Neural cell (in vitro differentiated cells): Measurements from ENCODE around the gene DGKG. TPM values are rescaled to one million over a fixed set of nuclear protein-coding genes. Genes with fewer than 3 reads are reported as not detected.

Source experiments
- H2AFZ ChIP-seq: fragments of 200-600, 300-800 bp; sonication (generic), shearing (Covaris generic); 2 replicates; pipeline ENCODE4 v1.6.0; 2014; ENCODE audit warnings: low read depth, mild to moderate bottlenecking, antibody characterized with exemption, low read length, moderate library complexity
- H3F3A ChIP-seq: fragments of 200-600 bp; shearing (Covaris generic); 2 replicates; pipeline ENCODE4 v1.6.1; 2016; ENCODE audit warnings: mild to moderate bottlenecking, moderate library complexity, mixed read lengths, antibody characterized with exemption, low read length; ENCODE audit not compliant: insufficient read depth, poor library complexity, severe bottlenecking
- H3K27ac ChIP-seq: fragments of 200-600, 300-800 bp; sonication (generic), shearing (Covaris generic); 2 replicates; pipeline ENCODE4 v1.5.1; 2014; ENCODE audit warnings: mild to moderate bottlenecking, low read length, moderate library complexity
- H3K27me3 ChIP-seq: fragments of 300-800, 200-600 bp; sonication (generic), shearing (Covaris generic); 2 replicates; pipeline ENCODE4 v1.6.0; 2014; ENCODE audit warnings: mild to moderate bottlenecking, low read depth, low read length, moderate library complexity; ENCODE audit not compliant: insufficient read depth
- H3K36me3 ChIP-seq: fragments of 300-800, 200-600 bp; sonication (generic), shearing (Covaris generic); 2 replicates; pipeline ENCODE4 v1.5.1; 2014; ENCODE audit warnings: mild to moderate bottlenecking, antibody characterized with exemption, low read length, moderate library complexity; ENCODE audit not compliant: insufficient read depth
- H3K4me2 ChIP-seq: fragments of 300-800, 200-600 bp; sonication (generic), shearing (Covaris generic); 2 replicates; pipeline ENCODE4 v1.6.0; 2014; ENCODE audit warnings: mild to moderate bottlenecking, low read length
- H3K4me3 ChIP-seq: fragments of 300-800, 200-600 bp; sonication (generic), shearing (Covaris generic); 2 replicates; pipeline ENCODE4 v1.5.1; 2014; ENCODE audit warnings: mild to moderate bottlenecking, low read length, moderate library complexity
- H3K79me2 ChIP-seq: fragments of 200-600 bp; shearing (Covaris generic); replicated peaks from 2 replicates; pipeline ENCODE4 v1.6.0; 2014; ENCODE audit warnings: mild to moderate bottlenecking, low read length, moderate library complexity; ENCODE audit not compliant: insufficient read depth
- H3K9ac ChIP-seq: fragments of 300-800, 200-600 bp; sonication (generic), shearing (Covaris generic); 2 replicates; pipeline ENCODE4 v1.6.1; 2016; ENCODE audit warnings: mild to moderate bottlenecking, low read length, mixed read lengths
- H3K9me2 ChIP-seq: fragments of 200-600 bp; shearing (Covaris generic); 2 replicates; pipeline ENCODE4 v1.6.1; 2016; ENCODE audit warnings: mild to moderate bottlenecking, low read length, mixed read lengths; ENCODE audit not compliant: insufficient read depth
- H3K9me3 ChIP-seq: fragments of 200-600, 300-800 bp; sonication (generic), shearing (Covaris generic); 2 replicates; pipeline ENCODE4 v1.6.1; 2016; ENCODE audit warnings: mild to moderate bottlenecking, mixed run types, low read length, moderate library complexity, mixed read lengths
- H4K20me1 ChIP-seq: fragments of 200-600 bp; shearing (Covaris generic); 2 replicates; pipeline ENCODE4 v1.6.1; 2016; ENCODE audit warnings: mild to moderate bottlenecking, mixed run types; ENCODE audit not compliant: insufficient read depth
- EP300 ChIP-seq: fragments of 450-650 bp; conservative IDR thresholded peaks from 2 replicates; pipeline ENCODE4 v1.6.1; 2014; ENCODE audit warnings: antibody characterized with exemption, mild to moderate bottlenecking, moderate library complexity; ENCODE audit not compliant: poor library complexity, severe bottlenecking
- EZH2 ChIP-seq: fragments of 200-600, 300-800 bp; shearing (Covaris generic), sonication (generic); IDR thresholded peaks from 2 replicates; pipeline ENCODE4 v1.6.1; 2014; ENCODE audit warnings: antibody characterized with exemption, low read length, borderline replicate concordance, mild to moderate bottlenecking; ENCODE audit not compliant: insufficient read depth, poor library complexity, severe bottlenecking
- MXI1 ChIP-seq: fragments of 450-650 bp; conservative IDR thresholded peaks from 2 replicates; pipeline ENCODE4 v1.6.1; 2014; ENCODE audit warnings: antibody characterized with exemption, mild to moderate bottlenecking; ENCODE audit not compliant: poor library complexity, severe bottlenecking
- POLR2AphosphoS5 ChIP-seq: IDR thresholded peaks from 2 replicates; pipeline ENCODE4 v1.6.1; 2012
- RAD21 ChIP-seq: fragments of 450-650 bp; conservative IDR thresholded peaks from 2 replicates; pipeline ENCODE4 v1.6.1; 2014; ENCODE audit warnings: antibody characterized with exemption, mild to moderate bottlenecking, moderate library complexity
- SMC3 ChIP-seq: fragments of 450-650 bp; conservative IDR thresholded peaks from 2 replicates; pipeline ENCODE4 v1.6.1; 2014; ENCODE audit warnings: antibody characterized with exemption, mild to moderate bottlenecking, moderate library complexity; ENCODE audit not compliant: poor library complexity
- TAF1 ChIP-seq: IDR thresholded peaks from 2 replicates; pipeline ENCODE4 v1.6.1; 2012; ENCODE audit warnings: low read depth
- polyA plus RNA-seq: library from polyadenylated mRNA; depleted of rRNA; stranded (reverse); fragments of >200 nt; gene quantifications from 2 replicates; pipeline ENCODE4 v1.2.3, GENCODE V29; 2014
- TF ChIP-seq, protein P1 (sequence below): fragments of 450-650 bp; IDR thresholded peaks from 2 replicates; pipeline ENCODE4 v1.5.1; 2014; ENCODE audit warnings: antibody characterized with exemption, mild to moderate bottlenecking, moderate library complexity; ENCODE audit not compliant: poor library complexity, severe bottlenecking
- TF ChIP-seq, protein P2 (sequence below): IDR thresholded peaks from 2 replicates; pipeline ENCODE4 v1.6.1; 2012; ENCODE audit warnings: borderline replicate concordance

DGKG gene
- polyA plus RNA-seq, 1 donor from 2014 or later: not detected

DNA sequence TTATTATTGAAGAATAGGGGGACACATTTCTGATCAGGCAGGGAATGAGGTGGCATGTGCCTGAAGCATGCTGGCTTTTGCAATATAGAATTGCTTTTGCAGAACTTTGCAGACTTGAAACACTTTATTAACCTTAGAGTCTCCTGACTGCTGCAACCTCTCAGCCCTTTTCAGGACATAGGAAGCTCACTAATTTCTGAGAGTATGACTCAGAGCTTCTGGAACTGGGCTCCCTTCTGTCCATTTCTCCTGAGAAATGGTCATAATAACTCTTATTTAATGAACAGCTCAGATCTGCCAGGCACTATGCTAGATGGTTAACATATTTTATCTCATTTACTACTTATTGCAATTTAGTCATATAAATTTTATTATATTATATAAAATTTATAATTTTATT, 38.6 kb upstream of the DGKG start:
- no peaks in the 10 kb centered on the region for H3K36me3 ChIP-seq
- no peaks in the 10 kb centered on the region for H3K9me3 ChIP-seq
- H3F3A ChIP-seq: no peaks in the 10 kb centered on the region
- no peak overlapping the region for H3K4me3 ChIP-seq
- H3K27ac ChIP-seq: no peak overlapping the region
- H3K9me2 ChIP-seq: no peaks in the 10 kb centered on the region
- no peaks in the 10 kb centered on the region for H4K20me1 ChIP-seq
- no peak overlapping the region for H2AFZ ChIP-seq
- H3K9ac ChIP-seq: no peak overlapping the region
- H3K79me2 ChIP-seq: no peaks in the 10 kb centered on the region
- H3K4me2 ChIP-seq: no peak overlapping the region
- TF ChIP-seq, protein P1, sequence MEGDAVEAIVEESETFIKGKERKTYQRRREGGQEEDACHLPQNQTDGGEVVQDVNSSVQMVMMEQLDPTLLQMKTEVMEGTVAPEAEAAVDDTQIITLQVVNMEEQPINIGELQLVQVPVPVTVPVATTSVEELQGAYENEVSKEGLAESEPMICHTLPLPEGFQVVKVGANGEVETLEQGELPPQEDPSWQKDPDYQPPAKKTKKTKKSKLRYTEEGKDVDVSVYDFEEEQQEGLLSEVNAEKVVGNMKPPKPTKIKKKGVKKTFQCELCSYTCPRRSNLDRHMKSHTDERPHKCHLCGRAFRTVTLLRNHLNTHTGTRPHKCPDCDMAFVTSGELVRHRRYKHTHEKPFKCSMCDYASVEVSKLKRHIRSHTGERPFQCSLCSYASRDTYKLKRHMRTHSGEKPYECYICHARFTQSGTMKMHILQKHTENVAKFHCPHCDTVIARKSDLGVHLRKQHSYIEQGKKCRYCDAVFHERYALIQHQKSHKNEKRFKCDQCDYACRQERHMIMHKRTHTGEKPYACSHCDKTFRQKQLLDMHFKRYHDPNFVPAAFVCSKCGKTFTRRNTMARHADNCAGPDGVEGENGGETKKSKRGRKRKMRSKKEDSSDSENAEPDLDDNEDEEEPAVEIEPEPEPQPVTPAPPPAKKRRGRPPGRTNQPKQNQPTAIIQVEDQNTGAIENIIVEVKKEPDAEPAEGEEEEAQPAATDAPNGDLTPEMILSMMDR: no peak
- TF ChIP-seq EZH2 (no peak), TAF1 (no peak), POLR2AphosphoS5 (no peak), SMC3 (no peak), MXI1 (no peak), RAD21 (no peak), EP300 (no peak)
- TF ChIP-seq, protein P2, sequence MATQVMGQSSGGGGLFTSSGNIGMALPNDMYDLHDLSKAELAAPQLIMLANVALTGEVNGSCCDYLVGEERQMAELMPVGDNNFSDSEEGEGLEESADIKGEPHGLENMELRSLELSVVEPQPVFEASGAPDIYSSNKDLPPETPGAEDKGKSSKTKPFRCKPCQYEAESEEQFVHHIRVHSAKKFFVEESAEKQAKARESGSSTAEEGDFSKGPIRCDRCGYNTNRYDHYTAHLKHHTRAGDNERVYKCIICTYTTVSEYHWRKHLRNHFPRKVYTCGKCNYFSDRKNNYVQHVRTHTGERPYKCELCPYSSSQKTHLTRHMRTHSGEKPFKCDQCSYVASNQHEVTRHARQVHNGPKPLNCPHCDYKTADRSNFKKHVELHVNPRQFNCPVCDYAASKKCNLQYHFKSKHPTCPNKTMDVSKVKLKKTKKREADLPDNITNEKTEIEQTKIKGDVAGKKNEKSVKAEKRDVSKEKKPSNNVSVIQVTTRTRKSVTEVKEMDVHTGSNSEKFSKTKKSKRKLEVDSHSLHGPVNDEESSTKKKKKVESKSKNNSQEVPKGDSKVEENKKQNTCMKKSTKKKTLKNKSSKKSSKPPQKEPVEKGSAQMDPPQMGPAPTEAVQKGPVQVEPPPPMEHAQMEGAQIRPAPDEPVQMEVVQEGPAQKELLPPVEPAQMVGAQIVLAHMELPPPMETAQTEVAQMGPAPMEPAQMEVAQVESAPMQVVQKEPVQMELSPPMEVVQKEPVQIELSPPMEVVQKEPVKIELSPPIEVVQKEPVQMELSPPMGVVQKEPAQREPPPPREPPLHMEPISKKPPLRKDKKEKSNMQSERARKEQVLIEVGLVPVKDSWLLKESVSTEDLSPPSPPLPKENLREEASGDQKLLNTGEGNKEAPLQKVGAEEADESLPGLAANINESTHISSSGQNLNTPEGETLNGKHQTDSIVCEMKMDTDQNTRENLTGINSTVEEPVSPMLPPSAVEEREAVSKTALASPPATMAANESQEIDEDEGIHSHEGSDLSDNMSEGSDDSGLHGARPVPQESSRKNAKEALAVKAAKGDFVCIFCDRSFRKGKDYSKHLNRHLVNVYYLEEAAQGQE: no peak
- no peaks in the 10 kb centered on the region for H3K27me3 ChIP-seq

DNA sequence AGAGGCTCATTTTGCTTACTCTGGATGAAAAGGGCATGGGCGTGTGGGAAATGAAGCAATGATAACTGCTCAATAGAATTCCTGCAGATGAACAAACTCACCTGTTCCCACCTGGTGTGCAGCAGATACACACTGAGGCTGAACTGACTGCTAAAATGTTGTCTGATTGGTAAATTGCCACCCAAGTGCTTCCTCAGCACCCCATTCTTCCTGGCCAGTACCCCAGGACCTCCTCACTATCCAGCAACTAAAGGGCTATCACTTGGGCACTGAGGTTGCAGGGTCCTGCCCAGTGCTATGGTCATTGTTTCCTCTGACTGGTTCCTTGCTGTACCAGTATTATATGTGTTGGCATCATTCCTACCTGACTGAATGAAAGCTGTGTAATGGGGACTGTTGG, 38.0 kb upstream of the DGKG start:
- H3F3A ChIP-seq: no peaks in the 10 kb centered on the region
- H3K9me3 ChIP-seq: no peaks in the 10 kb centered on the region
- H3K4me2 ChIP-seq: no peak overlapping the region
- no peaks in the 10 kb centered on the region for H3K27me3 ChIP-seq
- no peaks in the 10 kb centered on the region for H3K79me2 ChIP-seq
- H2AFZ ChIP-seq: no peak overlapping the region
- H4K20me1 ChIP-seq: no peaks in the 10 kb centered on the region
- no peak overlapping the region for H3K27ac ChIP-seq
- H3K9ac ChIP-seq: no peak overlapping the region
- no peaks in the 10 kb centered on the region for H3K9me2 ChIP-seq
- no peak overlapping the region for H3K4me3 ChIP-seq
- TF ChIP-seq RAD21 (no peak), TAF1 (no peak), EP300 (no peak), EZH2 (no peak), POLR2AphosphoS5 (no peak), MXI1 (no peak), SMC3 (no peak)
- TF ChIP-seq, protein P2: no peak
- TF ChIP-seq, protein P1: no peak
- no peaks in the 10 kb centered on the region for H3K36me3 ChIP-seq
